A673 (cell line): ENCODE data around the gene UVSSA. TPM values are rescaled to one million over a fixed set of nuclear protein-coding genes. Genes with fewer than 3 reads are reported as not detected.

Experiments
- BruUV-seq: library from RNA; stranded (reverse); fragments of 400-500 nt; replicated peaks from 2 replicates; lab custom pipeline; 2021; lab: Mats Ljungman, UMichigan
- CTCF ChIA-PET: fragments of 300-600 bp; sonication (Branson Sonifier 250); formaldehyde crosslinking; loops from one replicate; lab custom pipeline; 2022; ENCODE audit warnings: antibody characterized with exemption; lab: Charles Lee
- POLR2A ChIA-PET: fragments of 300-600 bp; sonication (Branson Sonifier 250); formaldehyde crosslinking; loops from one replicate; lab custom pipeline; 2022; ENCODE audit warnings: antibody characterized with exemption; ENCODE audit not compliant: low non-redundant PET; lab: Charles Lee
- DNase-seq: peaks from one replicate; pipeline ENCODE4 v3.0.0-alpha.2; 2015; ENCODE audit warnings: low spot score
- H3K27ac ChIP-seq: fragments of 200-600 bp; sonication (generic); 2 replicates; pipeline ENCODE4 v1.5.1; 2016; ENCODE audit warnings: mixed run types, low read depth, mild to moderate bottlenecking, mixed read lengths, antibody characterized with exemption, low read length; ENCODE audit not compliant: poor library complexity, severe bottlenecking
- H3K27me3 ChIP-seq: fragments of 200-600 bp; sonication (generic); replicated peaks from 2 replicates; pipeline ENCODE4 v1.6.1; 2017; ENCODE audit warnings: mixed run types, low read depth, mild to moderate bottlenecking, mixed read lengths, antibody characterized with exemption, low read length; ENCODE audit not compliant: insufficient read depth, poor library complexity
- H3K36me3 ChIP-seq: fragments of 200-600 bp; sonication (generic); 2 replicates; pipeline ENCODE4 v1.6.1; 2016; ENCODE audit warnings: mixed run types, mild to moderate bottlenecking, mixed read lengths, antibody characterized with exemption, low read length; ENCODE audit not compliant: insufficient read depth, poor library complexity, severe bottlenecking
- H3K4me1 ChIP-seq: fragments of 200-600 bp; sonication (generic); 2 replicates; pipeline ENCODE4 v1.6.1; 2017; ENCODE audit warnings: mixed run types, mild to moderate bottlenecking, mixed read lengths, antibody characterized with exemption, low read length; ENCODE audit not compliant: insufficient read depth, poor library complexity, severe bottlenecking
- H3K4me3 ChIP-seq: fragments of 200-600 bp; sonication (generic); 2 replicates; pipeline ENCODE4 v1.5.1; 2016; ENCODE audit warnings: low read depth, mixed run types, mild to moderate bottlenecking, mixed read lengths, low read length; ENCODE audit not compliant: poor library complexity, severe bottlenecking
- H3K9me3 ChIP-seq: fragments of 200-600 bp; sonication (generic); 2 replicates; pipeline ENCODE4 v1.6.1; 2016; ENCODE audit warnings: mixed run types, low read depth, mild to moderate bottlenecking, mixed read lengths, antibody characterized with exemption, low read length; ENCODE audit not compliant: poor library complexity, severe bottlenecking
- EZH2 ChIP-seq: fragments of 200-600 bp; sonication (generic); IDR thresholded peaks from 2 replicates; pipeline ENCODE4 v1.6.1; 2017; ENCODE audit warnings: borderline replicate concordance, low read depth, mild to moderate bottlenecking, mixed read lengths, antibody characterized with exemption, low read length; ENCODE audit not compliant: poor library complexity, severe bottlenecking
- intact Hi-C: fragments of 100-400 bp; cut with micrococcal nuclease; formaldehyde crosslinking; loops from one replicate; pipeline ENCODE4 v1.10.0; 2022; ENCODE audit not compliant: unreplicated experiment
- total RNA-seq: library from RNA; stranded (reverse); gene quantifications from 2 replicates; pipeline ENCODE4 v1.2.3, GENCODE V29; 2021
- TF ChIP-seq, protein P1 (sequence below): fragments of 300-800, 200-600 bp; sonication (generic); conservative IDR thresholded peaks from 2 replicates; pipeline ENCODE4 v1.5.1; 2017; ENCODE audit warnings: low read depth, mild to moderate bottlenecking, antibody characterized with exemption, low read length, moderate library complexity, mixed read lengths

UVSSA gene
- total RNA-seq, 1 experiment from 2014 or later: 20.3 TPM

DNA sequence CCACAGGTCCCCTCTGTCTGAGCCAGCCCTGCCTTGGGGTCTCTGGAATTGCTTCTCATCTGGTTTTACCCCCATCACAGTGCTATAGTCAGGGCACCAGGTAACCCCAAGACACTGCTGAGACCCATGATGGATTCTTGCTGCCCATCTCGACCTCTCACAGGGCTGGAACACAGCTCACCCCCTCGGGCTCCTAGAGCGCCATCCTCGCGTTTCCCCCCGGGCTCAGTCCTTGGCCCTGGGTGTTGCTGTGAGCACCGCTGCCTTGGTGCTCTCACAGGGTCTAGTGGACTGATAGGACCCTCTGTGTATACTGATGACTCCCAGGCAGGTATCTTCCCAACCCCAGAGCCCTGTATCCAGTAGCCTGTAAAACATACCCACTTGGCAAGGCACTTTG, 48.5 kb upstream of the UVSSA start:
- CTCF ChIA-PET: no interaction called here
- Histone ChIP-seq H3K27ac (no peak overlapping the region), H3K4me1 (peaks cover 13% of the 10 kb centered on the region), H3K9me3 (no peaks in the 10 kb centered on the region), H3K27me3 (no peaks in the 10 kb centered on the region), H3K36me3 (no peaks in the 10 kb centered on the region), H3K4me3 (no peak overlapping the region)
- TF ChIP-seq, protein P1, sequence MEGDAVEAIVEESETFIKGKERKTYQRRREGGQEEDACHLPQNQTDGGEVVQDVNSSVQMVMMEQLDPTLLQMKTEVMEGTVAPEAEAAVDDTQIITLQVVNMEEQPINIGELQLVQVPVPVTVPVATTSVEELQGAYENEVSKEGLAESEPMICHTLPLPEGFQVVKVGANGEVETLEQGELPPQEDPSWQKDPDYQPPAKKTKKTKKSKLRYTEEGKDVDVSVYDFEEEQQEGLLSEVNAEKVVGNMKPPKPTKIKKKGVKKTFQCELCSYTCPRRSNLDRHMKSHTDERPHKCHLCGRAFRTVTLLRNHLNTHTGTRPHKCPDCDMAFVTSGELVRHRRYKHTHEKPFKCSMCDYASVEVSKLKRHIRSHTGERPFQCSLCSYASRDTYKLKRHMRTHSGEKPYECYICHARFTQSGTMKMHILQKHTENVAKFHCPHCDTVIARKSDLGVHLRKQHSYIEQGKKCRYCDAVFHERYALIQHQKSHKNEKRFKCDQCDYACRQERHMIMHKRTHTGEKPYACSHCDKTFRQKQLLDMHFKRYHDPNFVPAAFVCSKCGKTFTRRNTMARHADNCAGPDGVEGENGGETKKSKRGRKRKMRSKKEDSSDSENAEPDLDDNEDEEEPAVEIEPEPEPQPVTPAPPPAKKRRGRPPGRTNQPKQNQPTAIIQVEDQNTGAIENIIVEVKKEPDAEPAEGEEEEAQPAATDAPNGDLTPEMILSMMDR: no peak
- TF ChIP-seq EZH2: no peak
- intact Hi-C loops: no loop called here
- BruUV-seq: no TSS peak
- no peak for DNase-seq
- POLR2A ChIA-PET: no interaction called here

DNA sequence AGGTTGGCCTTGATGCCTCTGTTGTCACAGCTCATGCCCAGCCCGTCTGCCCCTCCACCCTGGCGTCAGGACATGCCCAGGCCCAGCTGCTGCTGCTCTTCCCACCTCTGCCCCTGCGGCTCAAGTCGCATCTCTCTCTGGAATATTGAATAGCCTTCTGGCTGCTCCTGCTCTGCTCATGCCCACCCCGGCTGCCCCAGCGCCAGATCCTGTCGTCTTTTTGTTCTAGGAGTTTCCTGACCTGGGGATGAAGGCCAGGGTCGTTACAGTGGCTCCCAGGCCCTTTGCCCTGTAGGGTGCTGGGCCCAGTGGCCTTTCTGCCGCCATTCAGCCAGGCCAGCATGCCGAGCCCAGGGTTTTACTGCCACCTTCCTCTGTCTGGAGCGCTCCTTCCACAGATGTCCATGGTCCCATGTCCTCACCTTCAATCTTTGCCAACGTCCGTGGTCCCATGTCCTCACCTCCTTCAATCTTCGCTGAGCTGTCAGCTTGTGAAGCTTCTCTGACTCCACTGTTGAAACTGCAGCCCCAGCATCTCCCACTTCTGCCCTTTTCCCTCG, 47.6 kb upstream of the UVSSA start:
- DNase-seq: no peak
- intact Hi-C loops: no loop called here
- H3K27ac ChIP-seq: no peak overlapping the region
- H3K36me3 ChIP-seq: no peaks in the 10 kb centered on the region
- H3K27me3 ChIP-seq: no peaks in the 10 kb centered on the region
- CTCF ChIA-PET: no interaction called here
- H3K4me1 ChIP-seq: peaks cover 13% of the 10 kb centered on the region
- POLR2A ChIA-PET: no interaction called here
- H3K4me3 ChIP-seq: no peak overlapping the region
- H3K9me3 ChIP-seq: no peaks in the 10 kb centered on the region
- no TSS peak for BruUV-seq
- TF ChIP-seq, protein P1: no peak
- TF ChIP-seq EZH2: no peak

DNA sequence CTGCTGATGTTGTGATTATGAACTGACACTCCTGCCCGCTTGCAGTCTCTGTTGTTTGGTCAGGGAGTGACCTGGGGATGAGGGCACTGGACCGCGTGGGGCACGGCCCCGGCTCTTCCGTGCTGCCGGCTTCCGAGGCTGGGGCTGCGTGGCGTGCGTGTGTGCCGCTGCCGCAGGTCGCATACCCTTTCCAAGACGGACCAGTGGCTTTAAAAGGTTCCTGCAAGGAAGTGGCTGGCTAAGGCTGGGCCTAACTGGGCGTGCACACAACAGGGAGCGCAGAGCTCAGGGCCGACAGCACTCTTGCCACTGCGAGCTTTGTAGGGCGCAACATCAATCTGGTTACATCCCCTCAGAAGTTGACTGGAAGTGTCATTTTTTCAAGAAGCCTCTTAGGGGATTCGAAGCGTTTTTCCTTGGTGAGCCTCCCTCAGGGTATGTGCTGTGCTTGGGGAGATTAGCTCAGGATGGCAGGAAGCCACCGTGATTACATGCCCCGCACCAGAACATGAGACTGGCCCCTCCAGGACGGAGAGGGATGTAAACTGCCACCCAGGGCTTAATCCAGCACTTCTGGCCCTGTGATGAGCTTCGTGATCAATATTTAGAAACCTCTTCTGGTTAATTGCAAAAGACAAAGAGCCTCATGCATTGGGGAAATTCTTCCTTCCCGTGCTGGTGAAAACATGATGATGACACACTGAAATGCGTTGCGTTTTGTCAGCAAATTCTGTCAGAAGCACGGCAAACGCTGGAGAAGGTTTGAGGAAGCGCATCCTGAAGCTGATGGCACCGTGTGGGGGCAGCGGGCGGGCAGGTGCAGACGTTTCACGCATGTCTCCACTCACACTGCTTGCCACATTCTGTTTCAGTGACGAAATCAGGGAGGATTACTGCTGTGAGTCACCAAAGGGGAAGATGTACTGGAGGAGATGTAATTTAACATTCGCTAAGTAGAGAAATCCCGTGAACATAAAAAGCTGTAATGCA, 46.2 kb upstream of the UVSSA start:
- TF ChIP-seq EZH2: no peak
- TF ChIP-seq, protein P1: no peak
- peak overlapping the region; percentile 75 for H3K27ac ChIP-seq
- BruUV-seq: no TSS peak
- ChIA-PET CTCF (no interaction called here), POLR2A (interaction anchor here (0.6 kb wide), 1 partner anchor 11 kb away, joined by 4 read pairs; no protein-coding TSS in a partner anchor)
- peak; percentile 81 for DNase-seq
- intact Hi-C loops: no loop called here
- no peaks in the 10 kb centered on the region for H3K27me3 ChIP-seq
- no peak overlapping the region for H3K4me3 ChIP-seq
- peaks cover 13% of the 10 kb centered on the region for H3K4me1 ChIP-seq
- no peaks in the 10 kb centered on the region for H3K9me3 ChIP-seq
- H3K36me3 ChIP-seq: peaks cover 5% of the 10 kb centered on the region
